OCI-LY1 (cell line): ENCODE results near the gene CDCA3.

ENCODE experiments used
- H2AFZ ChIP-seq: fragments of 200-600 bp; sonication (generic), shearing (Covaris generic); 2 replicates; pipeline ENCODE4 v1.6.0; 2014; ENCODE audit warnings: antibody characterized with exemption, mild to moderate bottlenecking, low read length
- H3F3A ChIP-seq: fragments of 200-600 bp; sonication (generic), shearing (Covaris generic); 2 replicates; pipeline ENCODE4 v1.6.0; 2014; ENCODE audit warnings: mild to moderate bottlenecking, antibody characterized with exemption, low read length, moderate library complexity; ENCODE audit not compliant: insufficient read depth
- H3K27ac ChIP-seq: fragments of 200-600 bp; sonication (generic); 2 replicates; pipeline ENCODE4 v1.5.1; 2014; ENCODE audit warnings: low read length, mixed run types, mild to moderate bottlenecking, low read depth; ENCODE audit not compliant: poor library complexity, severe bottlenecking
- H3K27me3 ChIP-seq: fragments of 200-600 bp; sonication (generic); 2 replicates; pipeline ENCODE4 v1.6.0; 2014; ENCODE audit warnings: antibody characterized with exemption, mild to moderate bottlenecking, low read length, moderate library complexity; ENCODE audit not compliant: insufficient read depth
- H3K36me3 ChIP-seq: fragments of 200-600 bp; sonication (generic); 2 replicates; pipeline ENCODE4 v1.6.1; 2014; ENCODE audit warnings: mild to moderate bottlenecking, antibody characterized with exemption, low read length, moderate library complexity, mixed read lengths; ENCODE audit not compliant: insufficient read depth
- H3K4me1 ChIP-seq: fragments of 200-600 bp; sonication (generic); 2 replicates; pipeline ENCODE4 v1.5.1; 2014; ENCODE audit warnings: mild to moderate bottlenecking, low read length, moderate library complexity; ENCODE audit not compliant: insufficient read depth, severe bottlenecking
- H3K4me2 ChIP-seq: fragments of 200-600 bp; sonication (generic), shearing (Covaris generic); 2 replicates; pipeline ENCODE4 v1.6.1; 2014; ENCODE audit warnings: low read length
- H3K4me3 ChIP-seq: fragments of 200-600 bp; sonication (generic); 2 replicates; pipeline ENCODE4 v1.5.1; 2014; ENCODE audit warnings: low read length, low read depth, mild to moderate bottlenecking, mixed read lengths; ENCODE audit not compliant: poor library complexity, severe bottlenecking
- H3K79me2 ChIP-seq: fragments of 200-600 bp; shearing (Covaris generic); 2 replicates; pipeline ENCODE4 v1.6.1; 2016; ENCODE audit warnings: mixed run types, low read length, mixed read lengths; ENCODE audit not compliant: insufficient read depth
- H3K9ac ChIP-seq: fragments of 200-600 bp; sonication (generic), shearing (Covaris generic); 2 replicates; pipeline ENCODE4 v1.6.1; 2014; ENCODE audit warnings: mild to moderate bottlenecking, low read length, mixed read lengths
- H3K9me2 ChIP-seq: fragments of 200-600 bp; sonication (generic), shearing (Covaris generic); 2 replicates; pipeline ENCODE4 v1.6.1; 2014; ENCODE audit warnings: low read depth, mild to moderate bottlenecking, low read length, mixed read lengths
- H3K9me3 ChIP-seq: fragments of 200-600 bp; shearing (Covaris generic); 2 replicates; pipeline ENCODE4 v1.6.1; 2014; ENCODE audit warnings: low read length, mixed read lengths
- H4K20me1 ChIP-seq: fragments of 200-600 bp; sonication (generic), shearing (Covaris generic); 2 replicates; pipeline ENCODE4 v1.6.0; 2016; ENCODE audit warnings: mild to moderate bottlenecking, low read length; ENCODE audit not compliant: insufficient read depth
- EZH2 ChIP-seq: fragments of 200-600 bp; sonication (generic), shearing (Covaris generic); IDR thresholded peaks from 2 replicates; pipeline ENCODE4 v1.8.0; 2017; ENCODE audit warnings: borderline replicate concordance, mixed run types, mild to moderate bottlenecking, antibody characterized with exemption, low read length, moderate library complexity, mixed read lengths
- TF ChIP-seq, protein P1 (sequence below): fragments of 200-600 bp; sonication (generic), shearing (Covaris generic); IDR thresholded peaks from 2 replicates; pipeline ENCODE4 v1.5.1; 2017; ENCODE audit warnings: mild to moderate bottlenecking, antibody characterized with exemption, low read length, moderate library complexity, mixed read lengths

Gene CDCA3

GRCh38 chr12:6819106-6820030 lies 31.7 kb downstream of the CDCA3 start:
- no peaks in the 10 kb centered on the region for H3K9me3 ChIP-seq
- no peaks in the 10 kb centered on the region for H4K20me1 ChIP-seq
- H3K79me2 ChIP-seq = no peaks in the 10 kb centered on the region
- TF ChIP-seq EZH2 = no peak
- TF ChIP-seq, protein P1, sequence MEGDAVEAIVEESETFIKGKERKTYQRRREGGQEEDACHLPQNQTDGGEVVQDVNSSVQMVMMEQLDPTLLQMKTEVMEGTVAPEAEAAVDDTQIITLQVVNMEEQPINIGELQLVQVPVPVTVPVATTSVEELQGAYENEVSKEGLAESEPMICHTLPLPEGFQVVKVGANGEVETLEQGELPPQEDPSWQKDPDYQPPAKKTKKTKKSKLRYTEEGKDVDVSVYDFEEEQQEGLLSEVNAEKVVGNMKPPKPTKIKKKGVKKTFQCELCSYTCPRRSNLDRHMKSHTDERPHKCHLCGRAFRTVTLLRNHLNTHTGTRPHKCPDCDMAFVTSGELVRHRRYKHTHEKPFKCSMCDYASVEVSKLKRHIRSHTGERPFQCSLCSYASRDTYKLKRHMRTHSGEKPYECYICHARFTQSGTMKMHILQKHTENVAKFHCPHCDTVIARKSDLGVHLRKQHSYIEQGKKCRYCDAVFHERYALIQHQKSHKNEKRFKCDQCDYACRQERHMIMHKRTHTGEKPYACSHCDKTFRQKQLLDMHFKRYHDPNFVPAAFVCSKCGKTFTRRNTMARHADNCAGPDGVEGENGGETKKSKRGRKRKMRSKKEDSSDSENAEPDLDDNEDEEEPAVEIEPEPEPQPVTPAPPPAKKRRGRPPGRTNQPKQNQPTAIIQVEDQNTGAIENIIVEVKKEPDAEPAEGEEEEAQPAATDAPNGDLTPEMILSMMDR = no peak
- no peaks in the 10 kb centered on the region for H3F3A ChIP-seq
- H3K4me3 ChIP-seq = no peak overlapping the region
- no peak overlapping the region for H3K9ac ChIP-seq
- peaks cover 4% of the 10 kb centered on the region; the same call in 1 of the 2 replicates for H3K27me3 ChIP-seq
- no peaks in the 10 kb centered on the region for H3K36me3 ChIP-seq
- no peaks in the 10 kb centered on the region for H3K4me1 ChIP-seq
- H3K9me2 ChIP-seq = no peaks in the 10 kb centered on the region
- no peak overlapping the region for H3K27ac ChIP-seq
- H2AFZ ChIP-seq = no peak overlapping the region
- H3K4me2 ChIP-seq = no peak overlapping the region

- Histone ChIP-seq H3K9ac (no peak overlapping the region), H3K9me2 (no peaks in the 10 kb centered on the region), H3F3A (no peaks in the 10 kb centered on the region), H3K27ac (no peak overlapping the region), H3K36me3 (no peaks in the 10 kb centered on the region), H3K4me3 (no peak overlapping the region), H3K79me2 (no peaks in the 10 kb centered on the region), H3K4me2 (no peak overlapping the region), H2AFZ (no peak overlapping the region), H3K4me1 (no peaks in the 10 kb centered on the region), H3K9me3 (no peaks in the 10 kb centered on the region), H3K27me3 (peaks cover 4% of the 10 kb centered on the region; the same call in 1 of the 2 replicates), H4K20me1 (no peaks in the 10 kb centered on the region)
- TF ChIP-seq EZH2 = no peak
- TF ChIP-seq, protein P1 = no peak
Measured at GRCh38 chr12:6818645-6819044, 32.4 kb downstream of the CDCA3 start.

GRCh38 chr12:6818222-6818621 lies 32.9 kb downstream of the CDCA3 start:
- H3K27me3 ChIP-seq = peaks cover 4% of the 10 kb centered on the region; the same call in 1 of the 2 replicates
- no peaks in the 10 kb centered on the region for H4K20me1 ChIP-seq
- no peaks in the 10 kb centered on the region for H3K9me2 ChIP-seq
- H2AFZ ChIP-seq = no peak overlapping the region
- no peak overlapping the region for H3K4me2 ChIP-seq
- H3K9me3 ChIP-seq = no peaks in the 10 kb centered on the region
- no peak for TF ChIP-seq EZH2
- TF ChIP-seq, protein P1 = no peak
- H3K36me3 ChIP-seq = no peaks in the 10 kb centered on the region
- no peaks in the 10 kb centered on the region for H3F3A ChIP-seq
- H3K27ac ChIP-seq = no peak overlapping the region
- H3K9ac ChIP-seq = no peak overlapping the region
- H3K79me2 ChIP-seq = no peaks in the 10 kb centered on the region
- no peak overlapping the region for H3K4me3 ChIP-seq
- no peaks in the 10 kb centered on the region for H3K4me1 ChIP-seq
